ENCODE results near the gene ZNF613.

The ZNF613 gene

GRCh38 chr19:51887522-51888498, 39.5 kb upstream of the ZNF613 start, which contains the start of gene ZNF577:
TSS of gene ZNF577 (minus strand) at chr19:51887951. CDS start at chr19:51880382, 7,569 bp downstream.
- Histone ChIP-seq H3K36me3 (ENCODE audit: control insufficient read depth, low read length) (no peaks in the 10 kb centered on the region), H3K4me1 (ENCODE audit: control insufficient read depth, low read length) (no peaks in the 10 kb centered on the region), H3F3A (ENCODE audit: control insufficient read depth, insufficient read depth) (no peaks in the 10 kb centered on the region), H3K4me3 (ENCODE audit: low read length) (no peak within 1 kb of the TSS), H3K9me2 (replicated peaks; ENCODE audit: control insufficient read depth, low read length) (no peaks in the 10 kb centered on the region), H3K79me2 (ENCODE audit: control insufficient read depth, low read length) (no peaks in the 10 kb centered on the region), H3K9me3 (ENCODE audit: control insufficient read depth, insufficient read depth, low read length) (peaks cover 26% of the 10 kb centered on the region; the same call in 1 of the 2 replicates), H3K27ac (ENCODE audit: low read depth, low read length) (no peak within 1 kb of the TSS), H4K20me1 (ENCODE audit: control insufficient read depth, insufficient read depth, low read depth, low read length) (no peaks in the 10 kb centered on the region), H3K4me2 (ENCODE audit: low read length) (no peak within 1 kb of the TSS), H3K27me3 (ENCODE audit: control insufficient read depth, low read length) (no peaks in the 10 kb centered on the region)
- no peak for TF ChIP-seq EZH2phosphoT487 (IDR thresholded peaks at IDR 0.05; ENCODE audit: borderline replicate concordance, low read length)
- TF ChIP-seq CTCF (IDR thresholded peaks at IDR 0.05; ENCODE audit: low read depth, low read length, poor library complexity, severe bottlenecking), result no peak

- Histone ChIP-seq H3K9me2 (replicated peaks; ENCODE audit: control insufficient read depth, low read length) (no peaks in the 10 kb centered on the region), H3F3A (ENCODE audit: control insufficient read depth, insufficient read depth) (no peaks in the 10 kb centered on the region), H4K20me1 (ENCODE audit: control insufficient read depth, insufficient read depth, low read depth, low read length) (no peaks in the 10 kb centered on the region), H3K4me1 (ENCODE audit: control insufficient read depth, low read length) (no peaks in the 10 kb centered on the region), H3K27me3 (ENCODE audit: control insufficient read depth, low read length) (no peaks in the 10 kb centered on the region), H3K36me3 (ENCODE audit: control insufficient read depth, low read length) (no peaks in the 10 kb centered on the region), H3K27ac (ENCODE audit: low read depth, low read length) (no peak overlapping the region), H3K4me2 (ENCODE audit: low read length) (no peak overlapping the region), H3K4me3 (ENCODE audit: low read length) (no peak overlapping the region), H3K9me3 (ENCODE audit: control insufficient read depth, insufficient read depth, low read length) (peaks cover 25% of the 10 kb centered on the region; the same call in 1 of the 2 replicates), H3K79me2 (ENCODE audit: control insufficient read depth, low read length) (no peaks in the 10 kb centered on the region)
- no peak for TF ChIP-seq EZH2phosphoT487 (IDR thresholded peaks at IDR 0.05; ENCODE audit: borderline replicate concordance, low read length)
- TF ChIP-seq CTCF (IDR thresholded peaks at IDR 0.05; ENCODE audit: low read depth, low read length, poor library complexity, severe bottlenecking), result no peak
Measured at GRCh38 chr19:51889934-51890333, 37.3 kb upstream of the ZNF613 start.

- no peak overlapping the region for H3K27ac ChIP-seq (ENCODE audit: low read depth, low read length)
- H3K36me3 ChIP-seq (ENCODE audit: control insufficient read depth, low read length), result no peaks in the 10 kb centered on the region
- H3K4me3 ChIP-seq (ENCODE audit: low read length), result no peak overlapping the region
- H3K79me2 ChIP-seq (ENCODE audit: control insufficient read depth, low read length), result no peaks in the 10 kb centered on the region
- no peaks in the 10 kb centered on the region for H3K4me1 ChIP-seq (ENCODE audit: control insufficient read depth, low read length)
- no peak overlapping the region for H3K4me2 ChIP-seq (ENCODE audit: low read length)
- no peak for TF ChIP-seq EZH2phosphoT487 (IDR thresholded peaks at IDR 0.05; ENCODE audit: borderline replicate concordance, low read length)
- no peak for TF ChIP-seq CTCF (IDR thresholded peaks at IDR 0.05; ENCODE audit: low read depth, low read length, poor library complexity, severe bottlenecking)
- peaks cover 22% of the 10 kb centered on the region; the same call in 1 of the 2 replicates for H3K9me3 ChIP-seq (ENCODE audit: control insufficient read depth, insufficient read depth, low read length)
- no peaks in the 10 kb centered on the region for H3K27me3 ChIP-seq (ENCODE audit: control insufficient read depth, low read length)
- no peaks in the 10 kb centered on the region for H4K20me1 ChIP-seq (ENCODE audit: control insufficient read depth, insufficient read depth, low read depth, low read length)
- H3F3A ChIP-seq (ENCODE audit: control insufficient read depth, insufficient read depth), result no peaks in the 10 kb centered on the region
- no peaks in the 10 kb centered on the region for H3K9me2 ChIP-seq (replicated peaks; ENCODE audit: control insufficient read depth, low read length)
Measured at GRCh38 chr19:51891193-51891747, 36.0 kb upstream of the ZNF613 start.

Data from DOHH2 (cell line).